Endothelial cell of umbilical vein (primary cell): ENCODE data around the gene GAB2. TPM values are rescaled to one million over a fixed set of nuclear protein-coding genes. Genes with fewer than 3 reads are reported as not detected.

ENCODE experiments used
- BruUV-seq: library from RNA; stranded (reverse); fragments of 400-500 nt; replicated peaks from 2 replicates; lab custom pipeline; 2021; lab: Mats Ljungman, UMichigan
- CTCF ChIA-PET: fragments of 300-600, 350-600 bp; sonication (Branson Sonifier 250); formaldehyde crosslinking; loops from one replicate; lab custom pipeline; 2021; ENCODE audit warnings: antibody characterized with exemption, inconsistent platforms; lab: Charles Lee
- POLR2A ChIA-PET: fragments of 300-600, 350-600 bp; sonication (Branson Sonifier 250); formaldehyde crosslinking; loops from one replicate; lab custom pipeline; 2021; ENCODE audit warnings: antibody characterized with exemption, inconsistent platforms; lab: Charles Lee
- DNase-seq: peaks from one replicate; pipeline ENCODE4 v3.0.0-alpha.2; 2011; ENCODE audit warnings: low read depth, low spot score
- FAIRE-seq: peaks from 2 replicates; lab custom pipeline; 2011; peaks lifted over from hg19 to GRCh38; lab: Jason Lieb, UNC
- H2AFZ ChIP-seq: 2 replicates; pipeline ENCODE4 v1.6.0; 2012; ENCODE audit warnings: low read depth, low read length, control low read depth, inconsistent platforms
- H3K27ac ChIP-seq: 2 replicates; pipeline ENCODE4 v1.5.1; 2011; ENCODE audit warnings: low read depth, mild to moderate bottlenecking, control low read depth, low read length, moderate library complexity; ENCODE audit not compliant: insufficient read depth
- H3K27me3 ChIP-seq, 2 experiments: 2 replicates each; pipeline versions ENCODE4 v1.6.0 to v1.6.1; 2011; ENCODE audit warnings: low read length in 2 of 2, mixed read lengths in 1 of 2; ENCODE audit not compliant: control insufficient read depth in 2 of 2, insufficient read depth in 2 of 2
- H3K36me3 ChIP-seq, 2 experiments: 2 replicates in 1 of 2; 3 replicates in 1 of 2; pipeline ENCODE4 v1.5.1; 2011; ENCODE audit warnings: low read length in 2 of 2, mild to moderate bottlenecking in 1 of 2, moderate library complexity in 1 of 2; ENCODE audit not compliant: control insufficient read depth in 2 of 2, insufficient read depth in 2 of 2; ENCODE audit errors: extremely low read depth in 1 of 2
- H3K4me1 ChIP-seq: 3 replicates; pipeline ENCODE4 v1.5.1; 2011; ENCODE audit warnings: mild to moderate bottlenecking, low read length; ENCODE audit not compliant: control insufficient read depth, insufficient read depth; ENCODE audit errors: extremely low read depth
- H3K4me2 ChIP-seq: 2 replicates; pipeline ENCODE4 v1.6.1; 2011; ENCODE audit warnings: low read length, control low read depth, mixed read lengths; ENCODE audit not compliant: insufficient read depth
- H3K4me3 ChIP-seq, 3 experiments: fragments of 200-600 bp in 1 of 3; sonication (generic), shearing (Covaris generic) in 1 of 3; replicated peaks in 1 of 3; 2 replicates each; pipeline ENCODE4 v1.5.1; 2011 to 2016; ENCODE audit warnings: control low read depth in 3 of 3, low read length in 3 of 3, mild to moderate bottlenecking in 2 of 3, inconsistent platforms in 1 of 3, low read depth in 1 of 3, moderate library complexity in 1 of 3; ENCODE audit not compliant: insufficient read depth in 1 of 3
- H3K79me2 ChIP-seq: 2 replicates; pipeline ENCODE4 v1.6.0; 2012; ENCODE audit warnings: low read length, inconsistent platforms; ENCODE audit not compliant: control insufficient read depth, insufficient read depth
- H3K9ac ChIP-seq: replicated peaks from 2 replicates; pipeline ENCODE3; 2011; ENCODE audit warnings: low read length, control low read depth; ENCODE audit not compliant: insufficient read depth; ENCODE audit errors: extremely low read depth
- H3K9me1 ChIP-seq: replicated peaks from 3 replicates; pipeline ENCODE4 v1.6.0; 2011; ENCODE audit warnings: mild to moderate bottlenecking, low read length; ENCODE audit not compliant: control insufficient read depth, insufficient read depth; ENCODE audit errors: extremely low read depth
- H3K9me3 ChIP-seq: replicated peaks from 2 replicates; pipeline ENCODE4 v1.5.1; 2012; ENCODE audit warnings: low read length, inconsistent platforms; ENCODE audit not compliant: control insufficient read depth, insufficient read depth
- H4K20me1 ChIP-seq: replicated peaks from 2 replicates; pipeline ENCODE3; 2011; ENCODE audit warnings: mild to moderate bottlenecking, low read length; ENCODE audit not compliant: control insufficient read depth, insufficient read depth; ENCODE audit errors: extremely low read depth
- EZH2 ChIP-seq: IDR thresholded peaks from 2 replicates; pipeline ENCODE4 v1.6.1; 2012; ENCODE audit warnings: borderline replicate concordance, low read depth, mild to moderate bottlenecking, moderate library complexity, low read length, inconsistent platforms; ENCODE audit not compliant: severe bottlenecking
- FOS ChIP-seq: IDR thresholded peaks from 2 replicates; pipeline ENCODE4 v1.6.1; 2011; ENCODE audit warnings: mild to moderate bottlenecking, low read length, moderate library complexity, borderline replicate concordance; ENCODE audit not compliant: insufficient read depth
- GATA2 ChIP-seq: IDR thresholded peaks from 2 replicates; pipeline ENCODE4 v1.7.0; 2011; ENCODE audit warnings: low read depth, mild to moderate bottlenecking, moderate library complexity, mixed read lengths, low read length; ENCODE audit not compliant: insufficient read length, insufficient read depth
- JUN ChIP-seq: IDR thresholded peaks from 2 replicates; pipeline ENCODE4 v1.6.1; 2011; ENCODE audit warnings: borderline replicate concordance, low read depth; ENCODE audit not compliant: insufficient read length, insufficient read depth
- MAX ChIP-seq: IDR thresholded peaks from 2 replicates; pipeline ENCODE4 v1.6.1; 2011; ENCODE audit not compliant: insufficient read depth, insufficient read length
- MYC ChIP-seq: IDR thresholded peaks from one replicate; pipeline ENCODE4 v1.6.1; 2011; ENCODE audit warnings: mild to moderate bottlenecking, low read depth, low read length
- POLR2A ChIP-seq: IDR thresholded peaks from 2 replicates; pipeline ENCODE4 v1.6.1; 2012; ENCODE audit warnings: low read depth, mild to moderate bottlenecking, control low read depth, low read length
- POLR2AphosphoS5 ChIP-seq: IDR thresholded peaks from 2 replicates; pipeline ENCODE4 v1.6.1; 2012; ENCODE audit warnings: low read depth, mild to moderate bottlenecking, control low read depth, low read length, moderate library complexity; ENCODE audit not compliant: insufficient read depth
- dilution Hi-C: fragments of 300-500 bp; cut with MboI; formaldehyde crosslinking; loops from one replicate; pipeline ENCODE4 v1.15.0; 2019; ENCODE audit warnings: low sequenced_read_pairs; ENCODE audit not compliant: extremely low pct_ligation_motif_present
- intact Hi-C: fragments of 100-400 bp; cut with micrococcal nuclease; formaldehyde crosslinking; loops from one replicate; pipeline ENCODE4 v1.10.0; 2022
- polyA plus RNA-seq, 4 experiments: library from polyadenylated mRNA; depleted of rRNA in 3 of 4; stranded (reverse) in 3 of 4; unstranded in 1 of 4; fragments of >200 nt; gene quantifications; 2 replicates each; pipeline versions ENCODE4 v1.2.1 to v1.2.3, GENCODE V29; 2011 to 2012; ENCODE audit warnings: missing spikeins in 1 of 4
- total RNA-seq: library from RNA; stranded (reverse); gene quantifications from 2 replicates; pipeline ENCODE4 v1.2.3, GENCODE V29; 2021
- TF ChIP-seq, protein P1 (sequence below), 2 donors: IDR thresholded peaks; 1 replicate in 1 of 2; 2 replicates in 1 of 2; pipeline ENCODE4 v1.5.1; 2011; ENCODE audit warnings: low read length in 2 of 2, mild to moderate bottlenecking in 2 of 2, moderate library complexity in 2 of 2, control low read depth in 1 of 2, inconsistent platforms in 1 of 2, low read depth in 1 of 2; ENCODE audit not compliant: insufficient read depth in 1 of 2; ENCODE audit errors: extremely low read depth in 1 of 2

Gene GAB2
- total and polyA plus RNA-seq, 2 donors (not counting 3 experiments of a cell fraction or from before 2014, with no cell fraction given) = 19.6 to 39.6 TPM

- TF ChIP-seq EZH2 = no peak
- TF ChIP-seq, protein P1, sequence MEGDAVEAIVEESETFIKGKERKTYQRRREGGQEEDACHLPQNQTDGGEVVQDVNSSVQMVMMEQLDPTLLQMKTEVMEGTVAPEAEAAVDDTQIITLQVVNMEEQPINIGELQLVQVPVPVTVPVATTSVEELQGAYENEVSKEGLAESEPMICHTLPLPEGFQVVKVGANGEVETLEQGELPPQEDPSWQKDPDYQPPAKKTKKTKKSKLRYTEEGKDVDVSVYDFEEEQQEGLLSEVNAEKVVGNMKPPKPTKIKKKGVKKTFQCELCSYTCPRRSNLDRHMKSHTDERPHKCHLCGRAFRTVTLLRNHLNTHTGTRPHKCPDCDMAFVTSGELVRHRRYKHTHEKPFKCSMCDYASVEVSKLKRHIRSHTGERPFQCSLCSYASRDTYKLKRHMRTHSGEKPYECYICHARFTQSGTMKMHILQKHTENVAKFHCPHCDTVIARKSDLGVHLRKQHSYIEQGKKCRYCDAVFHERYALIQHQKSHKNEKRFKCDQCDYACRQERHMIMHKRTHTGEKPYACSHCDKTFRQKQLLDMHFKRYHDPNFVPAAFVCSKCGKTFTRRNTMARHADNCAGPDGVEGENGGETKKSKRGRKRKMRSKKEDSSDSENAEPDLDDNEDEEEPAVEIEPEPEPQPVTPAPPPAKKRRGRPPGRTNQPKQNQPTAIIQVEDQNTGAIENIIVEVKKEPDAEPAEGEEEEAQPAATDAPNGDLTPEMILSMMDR (IDR thresholded peaks at IDR 0.05; ENCODE audit: extremely low read depth in 1 of 2, insufficient read depth in 1 of 2, low read depth in 1 of 2, low read length in 2 of 2) = no peak
- DNase-seq = no peak
- no peaks in the 10 kb centered on the region for H3K9me1 ChIP-seq
- peaks cover 0 to 18% of the 10 kb centered on the region in 2 experiments for H3K36me3 ChIP-seq
- H3K9ac ChIP-seq = no peak overlapping the region
- H3K4me3 ChIP-seq = no peak overlapping the region
- CTCF ChIA-PET = interaction anchor here (2.3 kb wide), 1 partner anchor 363 kb away, joined by 9 read pairs; no protein-coding TSS in a partner anchor
- no peak overlapping the region for H3K4me2 ChIP-seq
- no peaks in the 10 kb centered on the region for H3K79me2 ChIP-seq
- no peak for FAIRE-seq
- H3K4me1 ChIP-seq = peaks cover 5% of the 10 kb centered on the region
- H3K9me3 ChIP-seq = no peaks in the 10 kb centered on the region
- POLR2A ChIA-PET = no interaction called here
- no peaks in the 10 kb centered on the region for H3K27me3 ChIP-seq
- dilution Hi-C loops = no loop called here
- no peaks in the 10 kb centered on the region for H4K20me1 ChIP-seq
- H3K27ac ChIP-seq = no peak overlapping the region
- H2AFZ ChIP-seq = no peak overlapping the region
- no TSS peak for BruUV-seq
- intact Hi-C loops = no loop called here
Observed at GRCh38 chr11:78201096-78201818, 216.4 kb downstream of the GAB2 start.

- dilution Hi-C loops (no loop called here), intact Hi-C loops (no loop called here)
- FAIRE-seq (no peak), DNase-seq (no peak)
- Histone ChIP-seq H3K36me3 (peaks cover 0 to 16% of the 10 kb centered on the region in 2 experiments), H4K20me1 (no peaks in the 10 kb centered on the region), H3K4me2 (no peak overlapping the region), H3K4me1 (peaks cover 5% of the 10 kb centered on the region), H3K9me3 (no peaks in the 10 kb centered on the region), H3K9me1 (no peaks in the 10 kb centered on the region), H3K79me2 (no peaks in the 10 kb centered on the region), H2AFZ (no peak overlapping the region), H3K27me3 (no peaks in the 10 kb centered on the region), H3K9ac (no peak overlapping the region), H3K4me3 (no peak overlapping the region), H3K27ac (no peak overlapping the region)
- ChIA-PET POLR2A (no interaction called here), CTCF (interaction anchor here (2.3 kb wide), 1 partner anchor 364 kb away, joined by 9 read pairs; no protein-coding TSS in a partner anchor)
- TF ChIP-seq JUN (no peak), MYC (no peak), EZH2 (no peak), POLR2A (no peak), POLR2AphosphoS5 (no peak), MAX (no peak), GATA2 (no peak), FOS (no peak)
- TF ChIP-seq, protein P1 (IDR thresholded peaks at IDR 0.05; ENCODE audit: extremely low read depth in 1 of 2, insufficient read depth in 1 of 2, low read depth in 1 of 2, low read length in 2 of 2) = no peak
- no TSS peak for BruUV-seq
Observed at GRCh38 chr11:78200553-78200952, 217.1 kb downstream of the GAB2 start.
